DMS153 (cell line): ENCODE measurements around the gene COPS9.

ENCODE experiments used
- DNase-seq: peaks from one replicate; lab custom pipeline; 2025; lab: John Stamatoyannopoulos, UW

Gene COPS9

GRCh38 chr2:240166191-240166590, 30.1 kb upstream of the COPS9 start:
- no peak for DNase-seq

- DNase-seq: no peak
Measured at GRCh38 chr2:240165661-240166060, 29.6 kb upstream of the COPS9 start.

DNA sequence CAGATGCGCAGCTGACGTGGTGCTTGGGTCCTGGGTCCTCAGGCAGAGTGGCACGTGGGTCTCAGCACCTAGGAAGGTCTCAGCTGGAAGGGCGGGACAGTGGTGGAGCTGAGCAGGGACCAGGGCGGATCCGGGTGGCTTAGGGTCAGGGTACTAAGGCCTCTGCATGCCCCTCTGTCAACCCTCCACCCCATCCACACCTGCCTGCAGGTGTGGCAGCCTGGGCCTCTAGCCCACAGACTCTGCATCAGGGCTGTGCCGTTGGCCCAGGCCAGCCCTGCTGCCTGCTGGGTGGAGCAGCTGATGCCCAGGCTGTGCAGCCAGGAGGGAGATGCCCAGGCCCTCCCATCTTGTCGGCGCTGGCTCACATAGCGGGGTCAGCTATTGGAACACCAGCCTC, 28.9 kb upstream of the COPS9 start:
- no peak for DNase-seq

DNA sequence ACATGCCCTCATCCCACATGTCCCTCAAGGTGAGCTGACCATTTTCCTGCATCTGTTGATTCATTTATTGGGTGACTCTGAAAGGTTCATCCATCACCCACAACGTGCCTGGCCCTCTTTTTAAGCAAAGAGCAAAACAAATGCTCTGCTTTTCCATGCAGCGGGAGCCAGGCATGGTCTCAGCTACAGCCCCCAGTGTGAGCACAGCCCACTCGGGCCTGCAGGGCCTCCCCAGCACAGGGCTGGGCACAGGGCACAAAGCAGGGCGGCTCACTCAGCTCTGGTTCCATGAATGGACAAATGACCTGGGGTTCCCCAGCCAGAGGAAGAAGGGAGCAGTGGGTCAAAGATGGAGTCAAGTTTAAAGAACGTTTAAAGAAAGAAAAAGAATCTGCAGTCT, 28.5 kb upstream of the COPS9 start:
- no peak for DNase-seq

DNA sequence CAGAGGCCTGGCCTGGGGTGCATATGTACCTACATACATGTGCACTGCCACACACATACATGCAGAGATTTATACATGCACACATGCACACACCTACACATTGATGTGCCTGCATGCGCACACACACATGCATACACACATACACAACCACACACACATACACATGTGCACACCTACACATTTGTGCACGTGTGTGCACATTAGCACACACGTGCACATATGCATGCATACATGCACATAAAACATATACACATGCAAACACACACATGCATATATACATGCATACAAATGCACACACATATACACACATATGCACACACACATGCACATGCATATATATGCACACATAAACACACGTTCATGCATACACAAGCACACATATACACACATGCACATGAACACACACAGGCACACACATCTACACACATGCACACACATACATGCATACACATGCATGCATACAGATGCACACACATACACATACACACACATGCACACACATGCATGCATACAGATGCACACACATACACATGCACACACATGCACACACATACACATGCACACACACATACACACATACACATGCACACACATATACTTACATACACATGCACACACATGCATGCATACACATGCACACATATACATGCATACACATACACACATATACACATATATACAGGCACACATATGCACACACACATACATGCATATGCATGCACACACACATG, 27.9 kb upstream of the COPS9 start:
- no peak for DNase-seq

- no peak for DNase-seq
Measured at GRCh38 chr2:240162939-240163714, 27.0 kb upstream of the COPS9 start.

DNA sequence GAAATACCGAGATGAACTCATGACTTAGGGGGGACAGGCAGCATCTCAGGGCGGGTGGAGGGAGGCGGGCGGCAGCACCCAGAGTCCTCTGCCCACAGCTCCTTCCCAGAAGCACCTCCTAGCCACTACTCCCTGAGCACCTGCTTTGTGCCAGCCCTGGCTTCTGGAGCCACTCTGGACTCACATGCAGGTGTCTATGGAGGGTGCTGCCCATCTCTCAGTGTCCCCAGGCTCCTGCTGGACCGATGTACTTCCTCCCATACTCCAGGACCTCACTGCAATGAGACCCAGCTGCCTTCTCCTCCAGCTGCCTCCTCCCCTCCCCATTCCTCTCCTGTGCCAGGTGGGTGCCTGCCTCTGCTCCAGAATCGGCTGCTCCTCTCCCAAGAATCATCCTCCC, 26.4 kb upstream of the COPS9 start:
- no peak for DNase-seq

DNA sequence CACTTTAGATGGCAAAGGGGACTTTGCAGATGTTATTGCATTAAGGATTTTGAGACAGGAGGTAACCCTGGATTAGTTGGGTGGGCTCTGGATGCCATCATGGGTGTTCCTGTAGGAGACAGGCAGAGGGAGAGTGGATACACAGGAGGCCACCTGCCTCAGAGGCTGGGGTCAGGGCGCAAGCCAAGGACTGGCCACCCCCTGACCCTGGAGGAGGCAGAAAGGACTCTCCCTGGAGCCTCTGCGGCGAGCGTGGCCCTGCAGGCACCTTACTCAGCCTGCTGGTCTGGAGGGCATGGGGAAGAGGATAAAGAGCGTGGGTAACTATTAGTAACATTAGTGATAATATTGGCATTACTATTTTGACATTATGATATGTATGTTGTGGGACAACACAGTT, 25.9 kb upstream of the COPS9 start:
- DNase-seq: no peak

- DNase-seq: no peak
Measured at GRCh38 chr2:240161087-240161750, 25.1 kb upstream of the COPS9 start.

DNA sequence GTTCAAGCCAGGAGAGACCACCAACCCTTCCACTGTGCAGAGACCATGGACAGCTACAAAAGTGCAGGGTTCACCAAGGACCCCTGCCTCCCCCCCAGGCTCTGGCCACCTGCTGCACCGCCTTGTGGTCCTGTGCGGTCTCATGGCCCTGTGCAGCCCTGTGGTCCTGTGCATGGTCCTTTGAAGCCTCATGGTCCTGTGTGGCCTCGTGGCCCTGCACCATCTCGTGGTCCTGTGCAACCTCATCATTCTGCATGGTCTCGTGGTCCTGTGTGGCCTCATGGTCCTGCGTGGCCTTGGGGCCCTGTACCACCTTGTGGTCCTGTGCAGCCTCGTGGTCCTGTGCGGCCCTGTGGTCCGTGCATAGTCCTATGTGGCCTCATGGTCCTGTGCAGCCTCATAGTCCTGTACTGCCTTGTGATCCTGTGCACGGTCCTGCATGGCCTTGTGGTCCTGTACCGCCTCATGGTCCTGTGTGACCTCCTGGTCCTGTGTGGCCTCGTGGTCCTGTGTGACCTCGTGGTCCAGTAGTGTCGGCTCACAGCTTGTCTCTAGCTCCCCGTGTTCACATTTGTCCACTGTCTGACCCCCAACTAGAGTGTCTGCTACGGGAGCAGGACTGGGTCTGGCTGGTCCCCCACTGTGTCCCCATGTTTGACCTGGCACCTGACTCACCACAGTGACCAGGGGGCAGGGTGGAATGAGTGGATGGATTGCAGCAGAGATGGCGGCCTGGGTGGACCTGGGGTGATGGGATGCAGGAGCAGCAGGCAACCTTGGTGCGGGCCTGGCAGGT, 24.4 kb upstream of the COPS9 start:
- no peak for DNase-seq

DNA sequence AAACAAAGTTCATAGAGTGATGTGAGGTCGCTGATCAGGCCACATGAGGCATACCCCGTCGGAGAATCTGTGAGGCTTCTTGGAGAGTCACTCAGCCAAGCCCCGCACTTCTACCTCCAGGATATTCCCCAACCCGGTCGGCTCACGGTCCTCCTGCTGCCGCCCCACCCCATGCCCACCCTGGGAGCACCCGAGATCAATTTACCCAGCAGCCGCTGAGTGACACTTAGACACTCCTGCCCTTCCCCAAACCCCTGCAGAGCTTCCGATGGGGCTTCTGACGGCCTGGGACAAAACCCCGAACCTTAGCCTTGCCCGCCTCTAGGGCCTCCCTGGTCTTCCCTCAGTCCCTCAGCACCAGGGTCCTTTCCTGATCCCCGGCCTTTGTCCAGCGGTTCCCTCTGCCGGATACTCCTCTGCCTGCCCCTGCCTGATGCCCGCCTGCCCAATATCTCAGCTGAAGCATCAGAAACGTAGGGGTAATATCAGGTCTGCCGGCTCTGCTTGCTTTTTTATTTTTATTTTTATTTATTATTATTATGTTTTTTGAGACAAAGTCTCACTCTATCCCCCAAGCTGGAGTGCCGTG, 23.2 kb upstream of the COPS9 start:
- no peak for DNase-seq

DNA sequence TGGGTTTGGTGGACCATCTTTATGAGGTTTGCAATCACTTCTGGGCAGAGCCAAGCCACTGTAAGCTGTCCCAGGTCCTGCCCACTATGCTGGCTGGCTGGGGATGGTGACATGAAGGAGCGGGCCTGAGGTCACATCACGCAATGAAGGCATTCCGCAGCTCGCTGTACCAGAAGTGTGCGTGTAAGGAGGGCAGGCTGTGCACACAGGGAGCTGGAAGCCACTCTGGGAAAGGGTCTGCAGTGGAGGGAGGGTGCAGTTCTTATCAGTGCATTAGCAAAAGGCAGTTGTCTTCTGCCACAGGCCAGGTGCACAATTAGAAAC, 21.0 kb upstream of the COPS9 start:
- DNase-seq: no peak

DNA sequence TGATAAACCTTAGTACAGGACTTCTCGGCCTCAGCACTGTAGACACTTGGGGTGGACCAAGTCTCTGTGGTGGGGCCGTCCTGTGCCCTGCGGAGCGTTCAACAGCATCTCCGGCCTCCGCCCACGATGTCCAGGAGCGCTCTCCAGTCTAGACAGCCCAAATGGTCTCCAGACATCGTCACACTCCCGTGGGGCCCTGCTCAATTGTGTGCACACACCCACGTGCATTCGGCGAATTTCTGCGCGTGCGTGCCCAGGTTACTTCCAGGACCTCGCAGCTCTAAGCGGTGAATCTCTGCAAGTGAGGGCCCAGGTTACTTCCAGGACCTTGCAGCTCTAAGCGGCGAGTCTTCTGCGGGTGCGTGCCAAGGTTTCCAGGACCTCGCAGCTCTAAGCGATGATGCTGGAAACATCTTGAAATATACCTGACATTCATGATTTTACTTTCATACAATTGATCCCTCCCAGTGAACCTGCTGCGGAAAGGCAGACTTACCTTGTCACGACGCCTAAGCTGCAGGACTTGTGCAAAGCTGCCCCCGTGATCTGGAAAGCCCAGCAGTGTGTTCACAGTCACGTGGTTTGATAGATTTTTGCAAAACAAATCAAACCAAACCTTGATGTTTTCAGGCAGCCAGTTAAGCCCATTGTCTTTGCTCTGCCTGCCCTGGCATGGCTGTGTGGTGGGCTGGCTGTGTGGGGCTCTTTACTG, 20.5 kb upstream of the COPS9 start:
- DNase-seq: no peak

DNA sequence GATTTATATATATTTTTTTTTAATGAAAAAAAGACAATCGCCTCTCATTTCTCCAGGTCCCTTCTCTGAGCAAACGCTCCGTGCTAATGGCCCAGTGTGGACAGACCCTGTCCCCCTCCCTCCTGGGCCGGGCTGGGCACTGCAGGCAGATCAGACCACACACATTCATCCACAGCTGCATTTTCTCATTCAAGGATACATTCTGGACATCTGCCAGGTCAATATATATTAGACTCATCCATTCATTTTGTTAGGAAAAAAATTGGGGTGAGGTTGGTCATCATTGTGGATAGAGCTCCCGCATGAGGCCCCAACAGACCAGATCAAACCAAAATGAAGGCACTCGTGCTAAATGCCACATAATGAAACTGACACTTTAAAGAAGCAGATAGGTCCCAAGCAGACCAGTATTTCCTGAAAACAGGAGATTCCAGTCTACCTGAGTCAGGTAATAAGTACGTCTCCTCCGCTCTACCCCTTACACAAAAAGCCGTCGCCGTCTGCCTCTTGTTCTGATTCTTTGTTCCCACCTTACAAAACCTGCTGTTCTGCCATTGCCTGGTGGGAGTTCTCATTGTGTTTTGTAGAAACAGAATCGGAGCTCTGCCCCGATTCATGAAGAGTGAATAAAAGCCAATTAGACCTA, 19.8 kb upstream of the COPS9 start:
- DNase-seq: no peak

GRCh38 chr2:240155048-240155744, 19.1 kb upstream of the COPS9 start:
- DNase-seq: no peak

- no peak for DNase-seq
Measured at GRCh38 chr2:240154606-240155005, 18.5 kb upstream of the COPS9 start.

DNA sequence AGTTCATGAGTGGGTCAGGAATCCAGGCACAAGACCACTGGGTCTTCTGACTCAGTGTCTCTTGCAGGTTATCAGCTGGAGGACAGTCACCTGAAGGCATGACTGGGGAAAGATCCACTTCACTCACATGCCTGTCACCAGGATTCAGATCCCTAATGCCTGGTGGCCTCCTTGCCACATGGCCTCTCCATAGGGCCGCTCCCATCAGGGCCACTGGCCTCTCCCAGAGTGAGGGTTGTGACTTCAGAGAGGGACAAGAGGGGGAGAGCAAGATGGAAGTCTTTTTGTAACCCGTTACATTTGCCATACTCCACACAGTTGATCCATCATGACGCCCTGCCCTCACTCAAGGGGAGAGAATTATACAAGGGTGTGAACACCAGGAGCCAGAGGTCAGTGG, 17.3 kb upstream of the COPS9 start:
- no peak for DNase-seq

- DNase-seq: no peak
Measured at GRCh38 chr2:240151477-240152031, 15.4 kb upstream of the COPS9 start.

GRCh38 chr2:240149943-240150784, 14.1 kb upstream of the COPS9 start:
- no peak for DNase-seq
